GM19025 (cell line): ENCODE measurements around the gene SLC8A1.

Source experiments
- ATAC-seq: cut with Tn5 transposase; IDR thresholded peaks from one replicate; pipeline ENCODE4 v1.9.1; 2021; ENCODE audit warnings: mild to moderate bottlenecking, low read depth, moderate library complexity; ENCODE audit not compliant: unreplicated experiment

SLC8A1 gene

GRCh38 chr2:40255103-40255502 lies 196.8 kb downstream of the SLC8A1 start:
- no peak for ATAC-seq

GRCh38 chr2:40254611-40255010 lies 197.3 kb downstream of the SLC8A1 start:
- ATAC-seq, result no peak

GRCh38 chr2:40251137-40251536 lies 200.8 kb downstream of the SLC8A1 start:
- no peak for ATAC-seq

- ATAC-seq, result no peak
Measured at GRCh38 chr2:40249577-40249976, 202.3 kb downstream of the SLC8A1 start.

GRCh38 chr2:40248294-40248693 lies 203.6 kb downstream of the SLC8A1 start:
- ATAC-seq, result no peak

- no peak for ATAC-seq
Measured at GRCh38 chr2:40244675-40245074, 207.2 kb downstream of the SLC8A1 start.

- ATAC-seq, result no peak
Measured at GRCh38 chr2:40244251-40244650, 207.6 kb downstream of the SLC8A1 start.

GRCh38 chr2:40243581-40244187 lies 208.2 kb downstream of the SLC8A1 start:
- ATAC-seq, result no peak

GRCh38 chr2:40242315-40242714 lies 209.6 kb downstream of the SLC8A1 start:
- ATAC-seq, result no peak

GRCh38 chr2:40240070-40240469 lies 211.8 kb downstream of the SLC8A1 start:
- ATAC-seq, result no peak

- ATAC-seq, result no peak
Measured at GRCh38 chr2:40230707-40231432, 221.0 kb downstream of the SLC8A1 start.

- no peak for ATAC-seq
Measured at GRCh38 chr2:40230186-40230585, 221.7 kb downstream of the SLC8A1 start.

GRCh38 chr2:40228310-40228709 lies 223.6 kb downstream of the SLC8A1 start:
- ATAC-seq, result no peak

- ATAC-seq, result no peak
Measured at GRCh38 chr2:40227210-40227609, 224.7 kb downstream of the SLC8A1 start.

GRCh38 chr2:40226637-40227036 lies 225.3 kb downstream of the SLC8A1 start:
- no peak for ATAC-seq

GRCh38 chr2:40225670-40226210 lies 226.2 kb downstream of the SLC8A1 start:
- ATAC-seq, result no peak

GRCh38 chr2:40224318-40224717 lies 227.6 kb downstream of the SLC8A1 start:
- ATAC-seq, result no peak

GRCh38 chr2:40220177-40220925 lies 231.5 kb downstream of the SLC8A1 start:
- no peak for ATAC-seq

GRCh38 chr2:40219141-40219540 lies 232.7 kb downstream of the SLC8A1 start:
- no peak for ATAC-seq

GRCh38 chr2:40218679-40219078 lies 233.2 kb downstream of the SLC8A1 start:
- peak; percentile 57 for ATAC-seq

- ATAC-seq, result no peak
Measured at GRCh38 chr2:40213619-40214018, 238.3 kb downstream of the SLC8A1 start.
